ENCODE measurements around the gene FAM171A1.

GRCh38 chr10:15333909-15334649, 37.0 kb downstream of the FAM171A1 start:
- TF ChIP-seq CTCF (conservative IDR thresholded peaks at IDR 0.05; ENCODE audit: low read depth, low read length) (no peak), EZH2 (IDR thresholded peaks at IDR 0.05; ENCODE audit: borderline replicate concordance, low read depth, low read length, poor library complexity, severe bottlenecking) (no peak)
